Hippocampal formation (tissue), 2 donors: Measurements from ENCODE around the gene SHD.
"Not testable (repeated sequence)": the region's sequence is repeated elsewhere in the genome, so short reads cannot be mapped to it uniquely, and the experiment has no call there.

Experiments used
- DNase-seq, 2 donors: peaks; one replicate each; lab custom pipeline; 2025; lab: John Stamatoyannopoulos, UW

SHD gene, protein sequence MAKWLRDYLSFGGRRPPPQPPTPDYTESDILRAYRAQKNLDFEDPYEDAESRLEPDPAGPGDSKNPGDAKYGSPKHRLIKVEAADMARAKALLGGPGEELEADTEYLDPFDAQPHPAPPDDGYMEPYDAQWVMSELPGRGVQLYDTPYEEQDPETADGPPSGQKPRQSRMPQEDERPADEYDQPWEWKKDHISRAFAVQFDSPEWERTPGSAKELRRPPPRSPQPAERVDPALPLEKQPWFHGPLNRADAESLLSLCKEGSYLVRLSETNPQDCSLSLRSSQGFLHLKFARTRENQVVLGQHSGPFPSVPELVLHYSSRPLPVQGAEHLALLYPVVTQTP

DNA sequence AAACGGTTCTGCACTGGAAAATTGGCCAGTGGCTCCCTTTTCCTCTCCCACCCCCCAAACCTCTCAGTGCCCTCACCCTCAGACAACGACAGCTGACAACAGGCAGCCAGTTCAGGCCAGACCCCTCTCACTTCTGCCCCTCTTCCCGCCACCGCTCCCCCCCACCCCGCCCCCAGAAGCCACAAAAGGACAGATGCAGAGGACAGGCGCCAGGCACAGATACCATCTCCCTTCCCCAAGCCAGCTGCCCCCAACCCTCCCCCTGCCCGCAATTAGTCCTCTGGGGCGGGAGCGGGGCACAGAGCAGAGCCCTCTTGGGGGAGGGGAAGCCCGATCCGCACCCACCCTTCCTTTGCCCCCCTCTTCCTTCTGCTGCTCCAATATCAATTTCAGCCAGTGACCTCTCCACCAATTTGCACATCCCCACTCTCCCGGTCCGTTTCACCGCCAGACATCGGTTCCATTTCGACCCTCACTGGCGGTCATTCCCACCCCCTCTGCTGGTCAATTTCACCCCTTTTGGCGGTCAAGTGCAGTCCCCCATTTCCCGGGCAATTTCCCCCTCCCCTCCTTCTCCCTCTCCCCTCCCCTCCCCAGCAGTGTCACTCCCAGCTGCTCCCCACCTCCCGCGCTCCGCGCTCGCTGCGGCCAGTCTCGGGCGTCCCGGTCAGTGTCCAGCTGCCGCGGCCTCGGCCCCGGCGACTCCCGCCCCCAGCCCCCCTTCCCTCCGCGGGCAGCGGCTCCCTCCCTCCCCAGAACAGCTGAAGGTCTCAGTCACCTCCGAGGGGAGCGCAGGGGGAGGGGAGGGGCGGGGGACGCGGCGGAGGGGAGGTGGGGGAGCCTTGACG lies at the start of gene SHD:
TSS of gene SHD (plus strand) at position 848 of the 848 bp plus-strand sequence. CDS start 798 bp downstream, outside the sequence.
- DNase-seq = no peak

DNA sequence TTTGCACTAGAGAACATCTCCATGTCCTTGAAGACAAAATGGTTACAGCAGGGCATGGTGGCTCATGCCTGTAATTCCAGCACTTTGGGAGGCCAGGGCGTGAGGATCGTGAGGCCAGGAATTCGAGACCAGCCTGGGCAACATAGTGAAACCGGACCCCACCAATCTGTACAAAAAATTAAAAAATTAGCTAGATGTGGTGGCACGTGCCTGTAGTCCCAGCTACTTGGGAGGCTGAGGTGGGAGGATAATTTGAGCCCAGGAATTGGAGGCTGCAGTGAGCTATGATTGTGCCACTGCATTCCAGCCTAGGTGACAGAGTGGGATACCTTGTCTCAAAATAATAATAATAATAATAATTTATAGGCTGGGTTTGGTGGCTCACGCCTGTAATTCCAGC lies 48.8 kb upstream of the SHD start:
- DNase-seq = not testable (repeated sequence)

DNA sequence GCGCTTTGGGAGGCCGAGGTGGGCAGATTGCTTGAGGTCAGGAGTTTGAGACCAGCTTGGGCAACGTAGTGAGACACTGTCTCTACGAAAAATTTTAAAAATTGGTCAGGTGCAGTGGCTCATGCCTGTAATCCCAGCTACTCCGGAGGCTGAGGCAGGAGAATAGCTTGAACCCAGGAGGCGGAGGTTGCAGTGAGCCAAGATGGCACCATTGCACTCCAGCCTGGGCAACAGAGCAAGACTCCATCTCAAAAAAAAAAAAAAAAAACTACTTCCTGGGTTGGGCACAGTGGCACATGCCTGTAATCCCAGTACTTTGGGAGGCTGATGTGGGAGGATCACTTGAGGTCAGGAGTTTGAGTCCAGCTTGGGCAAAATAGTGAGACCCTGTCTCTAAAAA lies 47.5 kb upstream of the SHD start:
- not testable (repeated sequence) for DNase-seq

DNA sequence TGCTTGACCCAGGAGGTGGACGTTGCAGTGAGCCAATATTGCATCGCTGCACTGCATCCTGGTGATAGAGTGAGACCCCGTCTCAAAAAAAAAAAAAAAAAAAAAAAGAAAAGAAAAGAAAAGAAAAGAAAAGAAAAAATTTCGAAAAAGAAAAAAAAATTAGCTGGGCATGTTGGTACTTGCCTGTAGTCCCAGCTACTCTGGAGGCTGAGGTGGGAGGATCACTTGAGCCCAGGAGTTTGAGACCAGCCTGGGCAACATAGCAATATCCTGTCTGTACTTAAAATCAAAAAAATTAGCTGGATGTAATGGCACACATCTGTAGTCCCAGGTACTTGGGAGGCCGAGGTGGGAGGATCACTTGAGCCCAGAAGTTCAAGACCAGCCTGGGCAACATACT lies 46.9 kb upstream of the SHD start:
- DNase-seq = not testable (repeated sequence)

DNA sequence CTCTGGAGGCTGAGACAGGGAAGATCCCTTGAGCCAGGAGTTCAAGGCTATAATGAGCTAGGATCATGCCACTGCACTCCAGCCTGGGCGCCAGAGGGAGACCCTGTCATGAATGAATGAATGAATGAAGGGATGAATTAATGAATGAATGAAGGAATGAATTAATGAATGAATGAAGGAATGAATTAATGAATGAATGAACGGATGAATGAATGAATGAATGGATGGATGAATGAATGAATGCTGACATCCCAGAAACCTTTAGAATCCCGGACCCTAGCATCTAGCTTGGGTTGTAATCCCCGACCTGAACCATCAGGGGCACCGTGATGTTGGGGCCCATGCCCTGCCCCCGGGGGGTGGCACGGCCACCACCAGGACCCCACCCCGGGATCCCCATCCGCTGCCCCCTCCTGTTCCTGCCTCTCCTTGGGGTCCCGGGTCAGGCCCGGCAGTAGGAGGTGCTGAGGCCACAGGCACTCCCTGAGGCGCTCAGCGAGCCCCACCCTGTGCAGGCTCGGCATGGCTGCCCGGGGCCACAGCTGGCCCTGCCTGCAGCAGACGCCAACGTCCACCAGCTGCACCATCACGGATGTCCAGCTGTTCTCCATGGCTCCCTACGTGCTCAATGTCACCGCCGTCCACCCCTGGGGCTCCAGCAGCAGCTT lies 46.3 kb upstream of the SHD start:
- no peak for DNase-seq

DNA sequence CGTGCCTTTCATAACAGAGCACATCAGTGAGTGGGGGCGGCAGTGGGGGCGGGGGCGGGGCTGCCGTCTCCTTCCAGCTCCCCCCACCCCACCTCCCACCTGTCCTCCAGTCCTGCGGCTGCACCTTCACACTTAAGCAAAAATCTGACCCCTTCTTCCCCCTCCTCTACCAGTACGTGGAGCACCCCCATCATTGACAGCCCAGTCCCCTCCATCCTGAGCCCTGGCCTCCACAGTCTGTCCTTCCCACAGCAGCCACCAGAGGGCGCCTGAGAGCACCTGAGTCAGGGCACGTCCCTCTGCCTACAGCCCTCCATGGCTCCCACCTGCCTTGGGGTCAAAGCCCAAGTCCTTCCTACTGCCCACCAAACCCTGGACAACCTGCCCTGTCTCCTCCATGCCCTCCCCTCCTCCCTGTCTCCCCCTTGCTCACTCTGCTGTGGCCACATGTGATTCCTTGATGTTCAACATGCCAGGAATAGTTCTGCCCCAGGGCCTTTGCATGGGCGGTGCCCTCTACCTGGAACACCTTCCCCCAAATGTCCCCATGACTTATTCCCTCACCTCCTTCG lies 45.7 kb upstream of the SHD start:
- DNase-seq = peak in 1 of 2 donors; percentile 14

DNA sequence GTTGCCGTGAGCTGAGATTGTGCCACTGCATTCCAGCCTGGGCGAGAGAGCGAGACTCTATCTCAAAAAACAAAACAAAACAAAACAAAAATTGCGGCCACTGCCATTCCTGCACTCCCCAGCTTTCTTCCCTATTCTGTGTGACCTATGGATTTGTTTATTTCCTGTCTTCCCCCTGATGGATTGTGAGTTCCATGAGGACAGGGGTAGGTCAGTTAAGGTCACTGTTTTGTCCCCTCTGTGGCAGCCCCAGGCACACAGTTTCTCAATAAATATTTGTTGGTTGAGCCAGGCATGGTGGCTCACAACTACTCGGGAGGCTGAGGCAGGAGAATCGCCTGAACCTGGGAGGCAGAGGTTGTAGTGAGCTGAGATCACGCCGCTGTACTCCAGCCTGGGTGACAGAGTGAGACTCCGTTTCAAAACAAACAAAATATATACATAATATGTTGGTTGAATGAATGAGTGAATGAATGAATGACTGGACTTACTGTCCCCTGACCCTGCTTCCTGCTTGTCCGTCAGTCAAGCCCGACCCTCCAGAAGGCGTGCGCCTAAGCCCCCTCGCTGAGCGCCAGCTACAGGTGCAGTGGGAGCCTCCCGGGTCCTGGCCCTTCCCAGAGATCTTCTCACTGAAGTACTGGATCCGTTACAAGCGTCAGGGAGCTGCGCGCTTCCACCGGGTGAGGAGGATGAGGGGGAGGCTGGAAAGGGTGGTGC lies 44.8 kb upstream of the SHD start:
- no peak for DNase-seq

DNA sequence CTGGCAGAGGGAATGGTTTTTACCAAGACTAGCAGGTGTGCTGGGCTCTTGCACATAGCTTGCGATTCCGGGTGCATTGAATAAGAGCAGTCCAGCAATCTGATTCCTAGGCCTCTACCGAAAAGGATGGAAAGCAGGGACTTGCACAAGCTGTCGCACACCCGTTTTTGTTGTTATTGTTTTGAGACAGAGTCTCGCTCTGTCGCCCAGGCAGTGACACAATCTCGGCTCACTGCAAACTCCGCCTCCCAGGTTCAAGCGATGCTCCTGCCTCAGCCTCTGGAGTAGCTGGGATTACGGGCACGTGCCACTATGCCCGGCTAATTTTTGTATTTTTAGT lies 44.2 kb upstream of the SHD start:
- no peak for DNase-seq

DNA sequence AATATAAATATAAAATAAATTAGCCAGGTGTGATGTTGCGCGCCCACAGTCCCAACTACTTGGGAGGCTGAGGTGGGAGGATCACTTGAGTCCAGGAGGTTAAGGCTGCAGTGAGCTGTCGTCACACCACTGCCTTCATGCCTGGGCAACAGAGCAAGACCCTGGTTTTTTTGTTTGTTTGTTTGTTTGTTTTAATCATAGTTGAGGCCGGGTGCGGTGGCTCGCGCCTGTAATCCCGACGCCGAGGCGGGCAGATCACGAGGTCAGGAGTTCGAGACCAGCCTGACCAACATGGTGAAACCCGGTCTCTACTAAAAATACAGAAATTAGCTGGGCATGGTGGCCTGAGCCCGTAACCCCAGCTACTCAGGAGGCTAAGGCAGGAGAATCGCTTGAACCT lies 41.6 kb upstream of the SHD start:
- not testable (repeated sequence) for DNase-seq

DNA sequence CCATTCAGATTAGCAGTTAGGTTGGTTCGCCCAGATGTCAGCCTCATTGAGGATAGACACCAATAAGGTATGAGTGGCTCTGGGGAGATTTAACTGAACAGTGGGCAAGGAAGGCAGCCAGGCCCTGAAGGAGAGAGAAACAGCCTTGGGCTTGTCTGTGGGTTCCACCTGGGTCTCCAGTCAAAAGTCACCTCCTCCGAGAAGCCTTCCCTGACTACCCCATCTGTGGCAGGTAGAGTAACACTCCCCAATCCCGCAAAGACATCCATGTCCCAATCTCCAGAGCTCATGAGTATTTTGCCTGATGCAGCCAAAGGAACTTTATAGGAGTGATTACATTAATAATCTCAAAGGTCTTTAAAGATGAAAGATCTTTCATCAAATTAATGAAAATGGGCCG lies 40.2 kb upstream of the SHD start:
- no peak for DNase-seq

DNA sequence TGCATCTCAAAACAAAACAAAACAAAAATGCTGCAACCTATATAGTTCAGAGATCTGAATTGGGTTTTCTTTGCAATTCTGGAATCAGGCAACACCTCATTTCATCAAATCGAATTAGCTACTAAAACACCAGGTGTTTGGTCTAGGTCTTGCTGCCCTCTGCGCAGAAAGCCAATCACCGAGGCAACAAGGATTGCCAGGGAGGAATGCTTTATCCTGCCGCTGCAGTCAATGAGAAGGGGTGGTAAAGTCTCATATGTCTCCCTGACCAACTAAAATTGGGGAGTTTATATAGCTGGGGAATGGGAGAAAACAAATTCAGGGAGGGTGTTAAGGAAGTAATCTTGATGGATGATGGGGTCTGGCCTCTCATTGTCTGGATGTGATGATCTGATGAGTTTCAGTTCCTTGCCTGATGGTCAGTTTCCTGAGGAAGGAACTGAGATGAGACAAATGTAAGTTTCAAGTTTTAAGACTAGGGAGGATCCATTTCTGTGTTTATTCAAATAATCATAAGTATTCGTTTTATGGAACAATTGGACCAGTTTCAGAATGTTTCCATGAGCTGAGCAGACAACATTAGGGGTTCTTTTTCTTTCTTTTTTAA lies 37.1 kb upstream of the SHD start:
- no peak for DNase-seq

DNA sequence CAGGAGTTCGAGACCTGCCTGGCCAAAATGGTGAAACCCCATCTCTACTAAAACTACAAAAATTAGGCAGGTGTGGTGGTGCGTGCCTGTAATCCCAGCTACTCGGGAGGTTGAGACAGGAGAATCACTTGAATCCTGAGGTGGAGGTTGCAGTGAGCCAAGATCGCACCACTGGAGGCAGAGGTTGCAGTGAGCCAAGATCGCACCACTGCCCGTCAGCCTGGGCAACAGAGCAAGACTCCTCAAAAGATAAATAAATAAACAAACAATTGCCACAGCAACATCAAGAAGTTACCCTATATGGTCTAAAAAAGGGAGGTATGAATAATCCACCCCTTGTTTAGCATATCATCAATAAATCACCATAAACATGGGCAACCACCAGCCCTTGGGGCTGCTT lies 33.1 kb upstream of the SHD start:
- DNase-seq = not testable (repeated sequence)

DNA sequence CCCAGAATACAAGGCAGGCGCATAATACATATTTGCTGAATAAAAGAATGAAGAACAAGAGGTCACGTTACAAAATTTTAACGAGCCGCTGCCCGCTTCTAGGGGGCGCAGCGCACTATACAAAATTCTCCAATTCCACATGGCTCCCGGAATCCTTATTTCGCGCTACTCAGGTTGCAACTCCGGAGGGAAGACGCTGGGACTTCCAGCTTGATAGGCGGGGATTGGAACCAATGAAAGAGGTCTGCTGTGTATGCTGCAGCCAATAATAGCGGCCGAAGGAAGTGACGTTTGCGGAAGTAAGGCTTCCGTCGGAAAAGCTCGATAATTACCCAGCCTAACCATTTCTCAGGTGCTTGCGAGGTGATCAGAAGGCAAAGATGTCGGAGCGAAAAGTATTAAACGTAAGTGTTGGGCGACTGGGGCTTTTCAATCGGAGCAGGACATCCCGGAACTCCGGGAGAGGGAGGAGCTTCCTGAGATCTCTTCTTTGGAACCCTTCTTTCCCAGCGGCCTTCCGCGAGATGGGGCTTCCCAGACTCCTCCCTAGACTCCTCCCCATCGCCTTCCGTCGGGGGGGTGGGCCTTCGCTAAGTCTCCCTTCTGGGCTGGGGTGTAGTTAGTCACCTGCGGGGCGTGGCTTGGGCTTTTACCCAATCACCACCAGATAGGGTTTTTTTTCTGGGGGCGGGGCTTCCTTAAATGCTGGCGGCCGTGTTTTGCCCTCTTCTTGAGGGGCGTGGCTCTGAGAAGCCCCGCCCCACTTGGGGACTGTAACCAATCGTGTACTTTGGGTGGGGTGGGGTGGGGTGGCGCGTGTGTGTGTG lies 32.1 kb upstream of the SHD start, which contains the start of gene YJU2:
TSS of gene YJU2 (plus strand) at position 314 of the 827 bp plus-strand sequence. CDS start at position 381, 67 bp downstream.
- peak; percentile 92 to 93 for DNase-seq

DNA sequence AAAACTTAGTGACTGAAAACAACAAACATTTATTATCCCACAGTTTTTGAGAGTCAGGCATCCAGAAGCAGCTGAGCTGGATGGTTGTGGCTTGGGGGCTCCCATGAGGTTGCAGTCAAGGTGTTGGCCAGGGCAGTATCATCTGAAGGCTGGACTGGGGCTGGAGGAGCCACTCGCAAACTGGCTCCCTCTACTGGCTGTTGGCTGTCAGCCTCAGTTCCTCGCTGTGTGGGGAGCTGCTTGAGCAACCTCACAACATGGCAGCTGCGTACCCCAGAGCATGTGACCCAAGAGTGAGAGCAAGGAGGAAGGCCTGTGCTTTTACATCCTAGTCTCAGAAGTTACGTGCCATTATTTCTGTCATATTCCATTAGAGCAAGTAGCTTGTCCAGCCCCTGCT lies 22.5 kb upstream of the SHD start:
- DNase-seq = no peak

DNA sequence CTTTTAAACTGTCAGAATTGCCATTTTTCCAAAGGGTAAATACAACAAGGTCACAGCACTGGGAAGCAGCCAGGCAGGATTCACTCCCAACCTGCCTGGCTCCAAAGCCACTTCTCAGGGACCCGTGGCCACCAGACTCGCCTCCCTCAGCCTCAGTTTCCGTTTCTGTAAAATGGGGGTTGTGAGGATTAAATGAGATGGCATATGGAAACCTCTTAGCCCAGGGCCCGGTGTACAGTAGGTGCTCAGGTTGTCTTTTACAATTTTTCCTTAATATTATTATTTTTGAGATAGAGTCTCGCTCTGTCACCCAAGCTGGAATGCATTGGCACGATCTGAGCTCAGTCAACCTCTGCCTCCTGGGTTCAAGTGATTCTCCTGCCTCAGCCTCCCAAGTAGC lies 22.0 kb upstream of the SHD start:
- no peak for DNase-seq

DNA sequence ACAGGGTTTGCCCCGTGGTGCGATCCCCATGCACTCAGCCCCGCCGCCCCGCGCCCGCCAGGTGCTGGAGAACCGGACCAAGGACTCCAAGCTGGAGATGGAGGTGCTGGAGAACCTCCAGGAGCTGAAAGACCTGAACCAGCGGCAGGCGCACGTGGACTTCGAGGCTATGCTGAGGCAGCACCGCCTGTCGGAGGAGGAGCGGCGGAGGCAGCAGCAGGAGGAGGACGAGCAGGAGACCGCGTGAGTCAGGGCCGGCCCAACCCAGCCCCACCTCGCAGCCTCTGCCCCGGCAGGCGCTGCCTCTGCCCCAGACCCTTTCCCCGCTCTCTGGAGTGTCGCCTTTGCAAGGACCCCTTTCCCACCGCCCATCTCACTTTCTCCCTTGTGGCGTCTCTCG lies 20.9 kb upstream of the SHD start:
- no peak for DNase-seq

DNA sequence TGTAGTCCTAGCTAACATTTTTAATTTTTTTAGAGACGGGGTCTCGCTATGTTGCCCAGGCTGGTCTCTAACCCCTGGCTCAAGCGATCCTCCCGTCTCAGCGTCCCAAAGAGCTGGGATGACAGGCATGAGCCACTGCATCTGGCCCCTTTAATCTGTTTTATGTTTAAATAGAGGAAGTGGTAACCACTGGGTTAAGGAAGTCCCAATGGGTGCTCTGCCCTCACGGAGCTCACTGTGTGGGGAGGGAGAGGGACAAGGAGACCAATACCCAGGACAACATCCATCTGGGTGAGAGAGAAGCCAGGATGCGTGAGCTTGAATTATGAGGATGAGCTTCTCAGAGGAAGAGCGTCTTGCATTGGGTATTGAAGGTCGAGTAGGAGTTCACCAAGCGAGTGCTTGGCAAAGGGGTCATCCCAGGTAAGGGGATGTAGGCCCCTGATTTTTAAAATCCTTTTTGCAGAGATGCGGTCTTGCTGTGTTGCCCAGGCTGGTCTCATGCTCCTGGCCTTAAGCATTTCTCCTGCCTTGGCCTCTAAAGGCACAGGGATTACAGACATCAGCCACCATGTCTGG lies 18.4 kb upstream of the SHD start:
- no peak for DNase-seq

DNA sequence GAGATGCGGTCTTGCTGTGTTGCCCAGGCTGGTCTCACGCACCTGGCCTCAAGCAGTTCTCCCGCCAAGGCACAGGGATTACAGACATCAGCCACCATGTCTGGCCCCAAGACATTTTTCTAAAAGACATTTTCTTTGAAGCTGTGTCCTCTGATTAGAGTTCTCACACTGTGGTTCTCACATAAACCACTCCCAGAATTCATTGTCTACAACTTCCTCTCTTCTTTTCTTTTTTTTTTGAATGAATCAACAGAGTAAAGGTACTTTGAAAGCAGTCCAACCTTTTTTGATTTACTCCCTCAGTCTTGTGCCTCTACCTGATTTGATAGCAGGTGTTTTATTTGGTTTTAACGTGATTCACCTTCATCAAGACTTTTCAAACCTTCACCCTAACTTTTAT lies 14.3 kb upstream of the SHD start:
- DNase-seq = no peak

DNA sequence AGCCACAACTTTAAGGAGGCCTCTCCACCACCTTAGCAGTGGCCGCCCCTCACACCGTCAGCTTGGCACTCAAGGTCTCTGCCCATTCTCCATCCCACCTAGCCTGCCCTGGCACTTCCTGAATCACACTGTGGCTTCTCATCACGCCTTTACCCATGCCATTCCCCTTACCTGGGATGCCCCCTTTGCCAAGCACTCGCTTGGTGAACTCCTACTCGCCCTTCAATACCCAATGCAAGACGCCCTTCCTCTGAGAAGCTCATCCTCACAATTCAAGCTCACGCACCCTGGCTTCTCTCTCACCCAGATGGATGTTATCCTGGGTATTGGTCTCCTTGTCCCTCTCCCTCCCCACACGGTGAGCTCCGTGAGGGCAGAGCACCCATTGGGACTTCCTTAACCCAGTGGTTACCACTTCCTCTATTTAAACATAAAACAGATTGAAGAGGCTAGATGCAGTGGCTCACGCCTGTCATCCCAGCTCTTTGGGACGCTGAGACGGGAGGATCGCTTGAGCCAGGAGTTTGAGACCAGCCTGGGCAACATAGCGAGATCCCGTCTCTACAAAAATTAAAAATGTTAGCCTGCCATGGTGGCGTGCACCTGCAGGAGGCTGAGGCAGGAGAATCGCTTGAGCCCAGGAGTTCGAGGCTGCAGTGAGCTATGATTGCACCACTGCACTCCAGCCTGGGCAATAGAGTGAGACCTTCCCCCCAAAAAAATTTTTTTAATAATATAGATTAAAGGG lies 12.6 kb upstream of the SHD start:
- no peak for DNase-seq
